NCI-H524 treated with DMSO at 0.1 percent for 48 hours (cell line): ENCODE measurements around the gene PNMA6E.
A peak's percentile ranks its signal among the peaks of the same experiment; 100 is the strongest.

Source experiments
- DNase-seq: peaks from one replicate; lab custom pipeline; 2025; lab: John Stamatoyannopoulos, UW

The PNMA6E gene

GRCh38 chrX:153435845-153436244, 34.7 kb upstream of the PNMA6E start:
- DNase-seq, result no peak

GRCh38 chrX:153434801-153435200, 33.7 kb upstream of the PNMA6E start:
- no peak for DNase-seq

GRCh38 chrX:153433781-153434285, 32.7 kb upstream of the PNMA6E start:
- no peak for DNase-seq

- no peak for DNase-seq
These were observed 32.1 kb upstream of the PNMA6E start for GRCh38 chrX:153433161-153433680.

GRCh38 chrX:153430796-153431195, 29.6 kb upstream of the PNMA6E start:
- DNase-seq, result no peak

- DNase-seq, result no peak
These were observed 25.1 kb upstream of the PNMA6E start for GRCh38 chrX:153426204-153426603.

- no peak for DNase-seq
These were observed 22.5 kb upstream of the PNMA6E start for GRCh38 chrX:153423652-153424051.

- no peak for DNase-seq
These were observed 20.7 kb upstream of the PNMA6E start for GRCh38 chrX:153421856-153422255.

- DNase-seq, result no peak
These were observed 19.9 kb upstream of the PNMA6E start for GRCh38 chrX:153420851-153421599.

GRCh38 chrX:153417637-153418036, 16.5 kb upstream of the PNMA6E start:
- DNase-seq, result no peak

- peak; percentile 64 for DNase-seq
These were observed 15.8 kb upstream of the PNMA6E start for GRCh38 chrX:153416781-153417450.

- no peak for DNase-seq
These were observed 13.8 kb upstream of the PNMA6E start for GRCh38 chrX:153414856-153415510.

- DNase-seq, result no peak
These were observed 12.6 kb upstream of the PNMA6E start for GRCh38 chrX:153413731-153414130.

GRCh38 chrX:153412746-153413720, 11.9 kb upstream of the PNMA6E start:
- no peak for DNase-seq

GRCh38 chrX:153411988-153412574, 10.9 kb upstream of the PNMA6E start:
- DNase-seq, result no peak

- no peak for DNase-seq
These were observed 10.3 kb upstream of the PNMA6E start, which contains the start of gene ZFP92 for GRCh38 chrX:153411255-153411987. Gene ZFP92 (plus strand): TSS chrX:153411472. CDS start chrX:153418323, 6,851 bp downstream.

- DNase-seq, result no peak
These were observed 9.7 kb upstream of the PNMA6E start for GRCh38 chrX:153410888-153411254.

- no peak for DNase-seq
These were observed 9.2 kb upstream of the PNMA6E start for GRCh38 chrX:153410373-153410772.

- DNase-seq, result no peak
These were observed 8.4 kb upstream of the PNMA6E start for GRCh38 chrX:153409414-153410101.
